Kidney epithelial cell (primary cell): ENCODE measurements around the gene THSD7A. TPM values are rescaled to one million over a fixed set of nuclear protein-coding genes. Genes with fewer than 3 reads are reported as not detected.

ENCODE experiments used
- DNase-seq: peaks from one replicate; pipeline ENCODE4 v3.0.0-alpha.2; 2010; ENCODE audit warnings: low read depth
- H3K27me3 ChIP-seq: 2 replicates; pipeline ENCODE4 v1.6.0; 2011; ENCODE audit warnings: low read length; ENCODE audit not compliant: control insufficient read depth, insufficient read depth
- H3K36me3 ChIP-seq: 2 replicates; pipeline ENCODE4 v1.5.1; 2011; ENCODE audit warnings: low read length; ENCODE audit not compliant: control insufficient read depth, insufficient read depth
- H3K4me3 ChIP-seq: 2 replicates; pipeline ENCODE4 v1.5.1; 2011; ENCODE audit warnings: low read depth, mild to moderate bottlenecking, control low read depth, low read length
- total RNA-seq: library from RNA; depleted of rRNA; stranded (reverse); fragments of >200 nt; gene quantifications from 2 replicates; pipeline ENCODE4 v1.2.3, GENCODE V29; 2015
- TF ChIP-seq, protein P1 (sequence below): IDR thresholded peaks from 2 replicates; pipeline ENCODE4 v1.5.1; 2011; ENCODE audit warnings: mild to moderate bottlenecking, moderate library complexity, low read length, control low read depth, inconsistent platforms; ENCODE audit not compliant: insufficient read depth, poor library complexity, severe bottlenecking

Gene THSD7A
- total RNA-seq, 1 donor from 2014 or later, result 27.3 TPM

GRCh38 chr7:11541330-11541729 lies 290.7 kb downstream of the THSD7A start:
- DNase-seq, result no peak
- TF ChIP-seq, protein P1, sequence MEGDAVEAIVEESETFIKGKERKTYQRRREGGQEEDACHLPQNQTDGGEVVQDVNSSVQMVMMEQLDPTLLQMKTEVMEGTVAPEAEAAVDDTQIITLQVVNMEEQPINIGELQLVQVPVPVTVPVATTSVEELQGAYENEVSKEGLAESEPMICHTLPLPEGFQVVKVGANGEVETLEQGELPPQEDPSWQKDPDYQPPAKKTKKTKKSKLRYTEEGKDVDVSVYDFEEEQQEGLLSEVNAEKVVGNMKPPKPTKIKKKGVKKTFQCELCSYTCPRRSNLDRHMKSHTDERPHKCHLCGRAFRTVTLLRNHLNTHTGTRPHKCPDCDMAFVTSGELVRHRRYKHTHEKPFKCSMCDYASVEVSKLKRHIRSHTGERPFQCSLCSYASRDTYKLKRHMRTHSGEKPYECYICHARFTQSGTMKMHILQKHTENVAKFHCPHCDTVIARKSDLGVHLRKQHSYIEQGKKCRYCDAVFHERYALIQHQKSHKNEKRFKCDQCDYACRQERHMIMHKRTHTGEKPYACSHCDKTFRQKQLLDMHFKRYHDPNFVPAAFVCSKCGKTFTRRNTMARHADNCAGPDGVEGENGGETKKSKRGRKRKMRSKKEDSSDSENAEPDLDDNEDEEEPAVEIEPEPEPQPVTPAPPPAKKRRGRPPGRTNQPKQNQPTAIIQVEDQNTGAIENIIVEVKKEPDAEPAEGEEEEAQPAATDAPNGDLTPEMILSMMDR, result no peak
- no peaks in the 10 kb centered on the region for H3K27me3 ChIP-seq
- no peak overlapping the region for H3K4me3 ChIP-seq
- no peaks in the 10 kb centered on the region for H3K36me3 ChIP-seq

DNA sequence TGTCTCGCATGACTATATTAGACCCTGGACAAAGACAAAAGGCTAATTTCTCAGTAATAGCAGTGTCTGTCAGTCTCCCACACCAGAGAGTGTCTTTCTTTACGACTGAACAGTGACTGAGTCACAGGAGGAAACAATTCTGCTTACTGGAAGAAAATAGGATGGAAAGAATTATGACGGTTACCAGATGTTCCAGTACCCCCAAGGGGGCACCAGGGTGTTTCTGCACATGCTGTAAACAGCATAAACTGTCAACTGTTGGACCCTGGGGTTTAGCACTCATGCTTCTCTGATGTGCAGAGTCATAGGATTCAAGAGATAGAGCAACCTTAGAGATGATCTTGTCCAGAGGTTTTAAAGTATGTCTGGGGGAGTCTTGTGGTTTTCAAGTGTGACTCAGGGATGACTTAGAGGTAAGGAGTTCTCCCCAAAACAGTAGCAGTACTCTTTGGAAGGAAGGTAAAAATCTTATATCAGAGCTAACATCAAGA lies 291.7 kb downstream of the THSD7A start:
- H3K4me3 ChIP-seq, result no peak overlapping the region
- TF ChIP-seq, protein P1, result no peak
- DNase-seq, result no peak
- no peaks in the 10 kb centered on the region for H3K27me3 ChIP-seq
- no peaks in the 10 kb centered on the region for H3K36me3 ChIP-seq

- Histone ChIP-seq H3K27me3 (no peaks in the 10 kb centered on the region), H3K4me3 (no peak overlapping the region), H3K36me3 (no peaks in the 10 kb centered on the region)
- DNase-seq, result no peak
- TF ChIP-seq, protein P1, result no peak
These were observed 292.1 kb downstream of the THSD7A start for GRCh38 chr7:11539853-11540252.

- TF ChIP-seq, protein P1, result no peak
- no peak overlapping the region for H3K4me3 ChIP-seq
- H3K36me3 ChIP-seq, result no peaks in the 10 kb centered on the region
- H3K27me3 ChIP-seq, result no peaks in the 10 kb centered on the region
- DNase-seq, result no peak
These were observed 293.2 kb downstream of the THSD7A start for GRCh38 chr7:11538751-11539299.

- Histone ChIP-seq H3K4me3 (no peak overlapping the region), H3K36me3 (no peaks in the 10 kb centered on the region), H3K27me3 (no peaks in the 10 kb centered on the region)
- DNase-seq, result no peak
- TF ChIP-seq, protein P1, result no peak
These were observed 298.7 kb downstream of the THSD7A start for GRCh38 chr7:11533229-11533820.

GRCh38 chr7:11529382-11529781 lies 302.6 kb downstream of the THSD7A start:
- Histone ChIP-seq H3K4me3 (no peak overlapping the region), H3K27me3 (no peaks in the 10 kb centered on the region), H3K36me3 (no peaks in the 10 kb centered on the region)
- no peak for DNase-seq
- TF ChIP-seq, protein P1, result no peak
